Embryonic facial prominence (tissue), 1 donor: Measurements from ENCODE around the gene SLC37A3.

ENCODE experiments used
- DNase-seq: peaks from one replicate; pipeline ENCODE4 v3.0.0-alpha.2; 2016; ENCODE audit errors: extremely low spot score

SLC37A3 gene

GRCh38 chr7:140402178-140402835, 4.0 kb upstream of the SLC37A3 start:
- no peak for DNase-seq

- no peak for DNase-seq
Measured at GRCh38 chr7:140400381-140400780, 2.1 kb upstream of the SLC37A3 start.

- no peak for DNase-seq
Measured at GRCh38 chr7:140398821-140399220, 491 bp upstream of the SLC37A3 start.

GRCh38 chr7:140393756-140394306, 4.5 kb downstream of the SLC37A3 start:
- no peak for DNase-seq

- DNase-seq: no peak
Measured at GRCh38 chr7:140391634-140392033, 6.7 kb downstream of the SLC37A3 start.

GRCh38 chr7:140390466-140391190, 7.7 kb downstream of the SLC37A3 start:
- no peak for DNase-seq

GRCh38 chr7:140390034-140390433, 8.3 kb downstream of the SLC37A3 start:
- no peak for DNase-seq

GRCh38 chr7:140389445-140389844, 8.9 kb downstream of the SLC37A3 start:
- DNase-seq: no peak

- no peak for DNase-seq
Measured at GRCh38 chr7:140384894-140385545, 13.3 kb downstream of the SLC37A3 start.

GRCh38 chr7:140383954-140384713, 14.2 kb downstream of the SLC37A3 start:
- no peak for DNase-seq

GRCh38 chr7:140375892-140376730, 22.2 kb downstream of the SLC37A3 start:
- DNase-seq: no peak

GRCh38 chr7:140375323-140375722, 23.0 kb downstream of the SLC37A3 start:
- no peak for DNase-seq

- DNase-seq: no peak
Measured at GRCh38 chr7:140369294-140369693, 29.0 kb downstream of the SLC37A3 start.

- no peak for DNase-seq
Measured at GRCh38 chr7:140367528-140367927, 30.8 kb downstream of the SLC37A3 start.

- DNase-seq: no peak
Measured at GRCh38 chr7:140364819-140365218, 33.5 kb downstream of the SLC37A3 start.

GRCh38 chr7:140360697-140361229, 37.6 kb downstream of the SLC37A3 start:
- no peak for DNase-seq

- DNase-seq: no peak
Measured at GRCh38 chr7:140358412-140359051, 39.8 kb downstream of the SLC37A3 start.

- DNase-seq: no peak
Measured at GRCh38 chr7:140358024-140358411, 40.3 kb downstream of the SLC37A3 start.

GRCh38 chr7:140350056-140350455, 48.3 kb downstream of the SLC37A3 start:
- no peak for DNase-seq

GRCh38 chr7:140349144-140349771, 49.1 kb downstream of the SLC37A3 start:
- no peak for DNase-seq
